GM19240 (cell line): ENCODE data around the gene LDHB.
"Not testable (repeated sequence)": the region's sequence is repeated elsewhere in the genome, so short reads cannot be mapped to it uniquely, and the experiment has no call there.

ENCODE experiments used
- DNase-seq: peaks from one replicate; pipeline ENCODE4 v3.0.0; 2011; ENCODE audit warnings: low spot score; ENCODE audit not compliant: insufficient read length

Gene LDHB

GRCh38 chr12:21608196-21608595 lies 49.4 kb downstream of the LDHB start:
- no peak for DNase-seq

DNA sequence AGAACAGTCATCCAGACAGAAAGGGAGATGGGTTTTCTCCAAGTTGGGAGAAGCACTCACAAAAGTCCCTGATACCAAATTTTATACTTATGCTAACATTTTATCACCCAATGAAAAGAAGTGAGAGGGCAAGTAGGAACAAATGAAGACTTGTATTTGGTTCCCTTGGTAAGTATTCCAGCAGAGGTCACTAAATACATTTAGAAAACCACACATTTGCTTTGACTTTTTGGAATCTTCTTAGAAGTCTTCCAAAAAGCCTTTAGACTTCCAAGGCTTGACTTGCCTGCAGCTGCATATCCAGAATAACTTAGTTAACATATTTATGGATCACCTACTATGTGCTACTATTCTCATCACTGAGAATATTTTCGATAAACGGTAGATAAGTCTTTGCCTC lies 49.9 kb downstream of the LDHB start:
- DNase-seq = no peak

GRCh38 chr12:21606175-21606574 lies 51.5 kb downstream of the LDHB start:
- no peak for DNase-seq

DNA sequence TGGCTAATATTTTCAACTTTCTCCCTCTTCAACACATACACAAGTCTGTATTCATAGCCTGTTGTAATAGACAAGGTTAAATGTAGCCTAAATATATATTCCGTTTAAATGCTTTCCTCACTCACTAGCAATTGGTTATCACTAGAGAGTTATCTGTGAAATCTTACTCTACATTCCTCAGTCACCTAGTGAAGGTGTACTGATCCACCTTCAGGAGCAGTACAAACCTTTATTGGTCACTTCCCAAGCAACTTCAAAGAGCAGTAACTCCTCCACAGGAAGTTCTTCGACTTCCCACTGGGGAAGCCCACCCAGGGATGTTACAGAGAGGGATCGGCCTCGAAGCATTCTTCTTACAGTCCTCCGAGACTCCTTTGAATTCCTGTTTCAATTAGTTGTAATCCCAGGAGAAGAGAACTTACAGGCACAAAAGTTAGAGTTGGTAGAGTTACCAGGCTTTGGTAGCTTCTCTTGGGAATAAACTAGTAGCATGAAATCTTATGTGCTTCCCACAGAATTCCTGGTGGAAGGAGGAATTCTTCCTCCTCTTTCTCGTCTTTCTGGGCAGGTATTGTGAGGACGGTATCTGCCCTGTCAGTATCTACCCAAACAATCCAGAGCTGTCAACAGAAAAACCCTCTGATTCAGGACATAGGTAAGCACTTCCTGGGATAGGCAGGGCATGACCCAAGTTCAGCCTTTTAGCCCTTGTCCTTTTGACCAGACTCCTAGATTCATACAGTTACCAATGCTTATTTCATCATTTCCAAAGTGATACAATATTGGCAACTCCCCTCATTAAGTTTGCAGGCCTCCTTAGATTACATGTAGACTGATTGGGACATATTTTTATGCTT lies 53.2 kb downstream of the LDHB start, which contains the start of gene GYS2:
TSS of gene GYS2 (minus strand) at position 603 of the 857 bp plus-strand sequence. CDS start at position 348, 255 bp downstream.
- DNase-seq = no peak

DNA sequence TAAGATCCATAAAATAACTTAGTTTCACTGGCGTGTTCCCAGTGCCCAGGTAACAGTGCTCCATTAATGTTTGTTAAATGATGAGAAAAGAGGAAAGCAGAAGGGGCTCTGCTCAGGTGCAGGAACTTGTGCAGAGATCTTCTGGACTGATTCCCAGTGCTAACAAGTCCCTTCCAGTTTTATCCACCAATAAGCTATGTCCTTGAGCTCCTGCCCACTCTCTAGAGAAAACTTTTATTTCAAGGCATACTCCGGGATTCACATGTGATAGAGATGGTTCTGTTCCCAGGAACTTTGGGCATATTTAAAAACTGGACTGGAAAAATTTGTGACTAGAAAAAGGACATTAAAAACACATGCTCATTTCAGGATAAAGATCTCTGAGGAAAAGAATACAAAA lies 54.9 kb downstream of the LDHB start:
- DNase-seq = no peak

GRCh38 chr12:21600196-21600595 lies 57.4 kb downstream of the LDHB start:
- DNase-seq = no peak

- DNase-seq = no peak
Observed at GRCh38 chr12:21599143-21599999, 58.3 kb downstream of the LDHB start.

DNA sequence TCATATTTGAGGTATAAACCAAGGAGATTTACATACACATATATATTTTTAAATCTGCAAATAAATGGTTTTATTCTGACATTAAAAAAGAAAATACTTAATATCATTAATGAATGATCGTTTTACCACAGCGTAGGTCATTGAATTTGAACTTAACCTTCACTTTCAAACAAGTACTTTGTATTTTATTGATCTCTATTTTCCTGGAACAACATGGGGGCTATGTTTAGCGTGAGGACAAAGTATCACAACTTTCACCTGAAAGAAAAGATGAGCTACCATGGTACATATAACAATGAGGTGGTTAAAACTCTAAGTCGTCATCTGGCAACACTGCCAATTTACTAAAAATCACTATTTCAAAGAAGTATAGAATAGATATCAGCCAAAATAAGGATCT lies 59.0 kb downstream of the LDHB start:
- no peak for DNase-seq

DNA sequence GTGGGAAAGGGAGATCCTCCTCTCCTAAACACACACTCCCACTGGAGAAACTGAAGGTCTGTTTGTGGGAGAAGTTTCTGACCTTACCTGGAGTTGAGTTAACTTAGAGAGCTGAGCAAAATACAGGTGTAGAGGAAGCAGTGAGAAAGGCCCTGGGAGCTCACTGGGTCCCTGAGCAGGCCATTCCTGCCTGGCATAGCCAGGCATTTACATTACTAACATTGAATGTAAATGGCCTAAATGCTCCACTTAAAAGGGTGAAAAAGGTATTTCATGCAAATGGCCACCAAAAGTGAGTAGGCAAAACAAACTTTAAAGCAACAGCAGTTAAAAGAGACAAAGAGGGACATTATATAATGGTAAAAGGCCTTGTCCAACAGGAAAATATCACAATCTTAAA lies 62.3 kb downstream of the LDHB start:
- not testable (repeated sequence) for DNase-seq

DNA sequence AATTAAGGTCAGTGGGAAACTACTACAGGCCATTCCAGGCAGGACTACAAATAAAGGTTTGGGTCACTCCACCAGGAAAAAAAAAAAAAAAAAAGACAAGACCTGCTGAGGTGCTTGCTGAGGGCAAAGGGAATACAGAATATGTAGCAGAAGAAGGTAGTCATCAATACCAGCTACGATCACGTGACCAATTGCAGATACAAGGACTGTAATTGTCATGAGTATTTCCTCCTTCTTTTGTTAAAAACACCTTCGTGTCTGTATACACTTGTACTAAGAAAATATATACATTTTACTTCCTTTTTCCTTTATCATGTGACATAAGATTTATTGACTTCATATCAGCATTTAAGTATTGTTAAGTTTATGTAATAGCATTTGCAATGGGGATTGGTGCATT lies 72.2 kb downstream of the LDHB start:
- no peak for DNase-seq
